Activated T-helper 1 cell treated with Interleukin-2 at 50 U/mL for 16 hours (primary cell): ENCODE data around the gene ADAM30.
"Not testable (repeated sequence)": the region's sequence is repeated elsewhere in the genome, so short reads cannot be mapped to it uniquely, and the experiment has no call there.

Experiments
- DNase-seq: peaks from one replicate; pipeline ENCODE4 v3.0.0-alpha.2; 2020; ENCODE audit warnings: low read depth

ADAM30 gene

DNA sequence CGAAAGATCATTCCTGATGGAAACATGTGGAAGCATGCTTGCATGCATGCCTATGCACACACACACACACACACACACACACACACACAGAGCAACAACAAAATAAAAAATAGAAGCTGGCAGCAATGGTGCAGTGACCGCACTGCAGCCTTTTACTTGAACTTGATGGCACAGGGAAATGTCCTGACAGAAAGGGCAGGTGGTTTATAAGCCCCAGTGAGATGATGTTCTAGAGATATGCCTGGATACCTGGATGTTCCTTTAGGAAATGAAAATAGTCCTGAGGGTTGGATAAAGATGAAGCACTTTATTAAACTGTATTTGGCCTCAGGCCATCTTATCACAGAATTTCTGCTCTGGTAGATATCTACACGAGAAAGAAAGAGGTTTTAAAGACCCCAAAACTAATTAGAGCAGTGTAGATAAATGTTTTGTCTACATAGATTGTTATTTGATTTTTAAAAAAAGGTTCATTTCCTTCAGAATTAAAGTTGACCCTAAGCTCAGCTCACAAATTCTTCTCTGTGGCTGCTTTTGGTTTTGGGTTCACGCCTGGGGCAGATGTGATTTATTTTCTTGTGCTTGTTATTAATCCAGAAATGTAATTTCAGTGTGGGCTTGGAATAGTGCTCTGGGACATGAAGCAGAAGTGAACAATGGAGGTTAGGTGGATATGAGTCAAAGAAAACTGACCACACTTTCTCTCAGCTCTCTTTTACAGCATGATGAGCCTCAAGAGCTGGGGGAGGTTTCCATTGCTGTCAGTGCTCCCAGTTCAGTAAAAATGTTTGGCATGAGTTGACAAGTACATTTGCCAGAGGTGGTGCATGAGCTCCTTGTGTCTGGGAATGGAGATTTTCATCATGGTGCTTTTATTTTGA lies 22.9 kb downstream of the ADAM30 start:
- DNase-seq: no peak

- DNase-seq: no peak
These were observed 24.4 kb downstream of the ADAM30 start for GRCh38 chr1:119871881-119872280.

GRCh38 chr1:119870917-119871596 lies 25.3 kb downstream of the ADAM30 start:
- DNase-seq: peak; percentile 4

GRCh38 chr1:119869995-119870394 lies 26.3 kb downstream of the ADAM30 start:
- no peak for DNase-seq

DNA sequence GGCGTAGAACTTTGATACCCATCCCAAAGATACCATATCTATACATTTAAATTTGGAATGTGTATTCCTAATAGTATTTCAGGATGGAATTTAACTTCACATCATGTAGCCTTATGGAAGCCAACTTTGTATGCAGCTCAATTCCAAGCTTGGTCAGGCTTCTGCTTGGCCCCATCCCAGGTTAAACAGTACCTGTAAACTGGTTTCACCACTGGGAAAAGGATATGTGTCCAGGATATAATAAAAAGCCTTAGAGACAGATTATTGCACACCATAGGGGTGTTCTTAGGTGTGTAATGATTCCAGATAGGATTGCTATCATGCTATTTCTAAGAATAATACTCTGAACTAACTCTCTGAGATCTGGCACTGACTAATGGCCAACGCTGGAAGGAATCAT lies 28.1 kb downstream of the ADAM30 start:
- no peak for DNase-seq

- DNase-seq: no peak
These were observed 29.9 kb downstream of the ADAM30 start for GRCh38 chr1:119866451-119866850.

DNA sequence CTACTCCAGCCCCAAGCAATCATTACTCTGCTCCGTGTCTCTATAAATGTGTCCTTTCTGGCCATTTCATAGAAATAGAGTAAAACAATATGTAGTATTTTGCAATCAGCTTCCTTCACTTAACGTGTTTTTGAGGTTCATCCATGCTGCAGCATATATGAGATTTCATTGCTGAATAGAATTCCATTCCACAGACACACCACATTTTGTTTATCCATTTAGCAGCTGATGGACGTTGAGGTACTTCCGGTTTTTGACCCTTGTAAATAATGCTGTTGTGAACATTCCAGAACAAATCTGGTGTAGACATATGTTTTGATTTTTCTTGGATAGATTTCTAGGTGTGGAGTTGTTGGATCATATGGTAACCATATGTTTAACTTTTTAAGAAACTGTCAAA lies 30.7 kb downstream of the ADAM30 start:
- DNase-seq: no peak

DNA sequence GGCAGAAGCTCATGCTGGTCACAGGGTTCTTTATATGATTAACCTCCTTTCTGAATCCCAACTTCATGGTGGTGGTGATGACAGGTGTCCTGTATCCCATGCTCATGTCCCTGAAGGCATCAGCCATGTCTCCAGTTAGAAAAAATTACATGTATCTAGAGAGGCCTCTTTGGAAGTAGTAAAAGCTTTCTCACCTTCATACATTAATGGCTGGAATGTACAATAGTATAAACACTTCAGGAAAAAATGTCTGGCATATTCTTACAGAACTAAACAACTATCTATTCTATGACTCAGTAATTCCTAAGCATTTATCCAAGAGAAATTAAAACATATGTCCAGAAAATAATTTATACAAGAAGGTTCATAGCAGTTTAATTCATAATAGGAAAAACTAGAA lies 34.0 kb downstream of the ADAM30 start:
- no peak for DNase-seq

DNA sequence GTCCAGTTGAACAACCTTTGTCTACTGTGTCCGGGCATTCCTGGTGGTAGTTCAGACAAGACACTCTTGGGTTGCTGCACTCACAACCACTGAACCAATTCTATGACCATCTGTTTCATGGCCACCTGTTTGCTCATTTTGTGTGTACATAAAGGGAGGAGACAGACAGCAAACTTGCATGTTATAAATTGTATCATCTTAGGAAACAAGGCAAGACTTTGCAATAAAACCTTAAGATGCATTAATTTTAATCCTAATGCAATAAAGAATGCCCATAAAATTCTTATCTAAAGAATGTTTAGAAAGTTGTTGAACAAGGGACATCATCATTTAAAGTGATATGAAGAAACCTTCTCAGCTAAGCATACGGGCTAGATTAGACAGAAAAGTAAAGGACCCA lies 34.8 kb downstream of the ADAM30 start:
- no peak for DNase-seq

GRCh38 chr1:119859647-119860046 lies 36.7 kb downstream of the ADAM30 start:
- DNase-seq: no peak

DNA sequence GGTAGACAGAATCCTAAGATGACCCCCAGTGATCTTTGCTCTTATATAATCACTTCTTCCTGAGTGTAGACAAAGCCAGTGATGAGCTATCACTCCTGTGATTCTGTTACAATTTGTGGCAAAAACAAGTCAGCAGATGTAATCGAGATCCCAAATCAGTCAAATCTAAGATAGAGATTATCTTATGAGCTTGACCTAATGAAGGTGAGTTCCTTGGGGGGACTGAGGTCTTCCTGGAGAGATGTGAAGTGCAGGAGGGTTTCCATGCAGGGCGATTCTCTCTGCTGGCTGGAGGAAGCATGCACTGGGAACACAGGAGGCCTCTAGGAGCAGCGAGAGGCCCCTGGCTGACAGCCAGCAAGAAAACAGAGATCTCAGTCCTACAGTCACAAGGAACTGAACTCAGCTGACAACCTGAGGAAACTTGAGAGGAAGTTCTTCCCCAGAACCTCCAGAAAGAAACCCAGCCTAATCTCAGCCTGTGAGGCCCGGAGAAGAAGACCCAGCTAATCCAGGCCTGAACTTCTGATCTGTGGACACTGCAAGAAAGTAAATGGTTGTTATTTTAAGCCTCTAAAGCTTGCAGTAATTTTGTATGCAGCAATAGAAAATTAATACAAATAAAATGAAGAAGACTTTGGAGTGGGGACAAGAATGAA lies 37.6 kb downstream of the ADAM30 start:
- DNase-seq: not testable (repeated sequence)

DNA sequence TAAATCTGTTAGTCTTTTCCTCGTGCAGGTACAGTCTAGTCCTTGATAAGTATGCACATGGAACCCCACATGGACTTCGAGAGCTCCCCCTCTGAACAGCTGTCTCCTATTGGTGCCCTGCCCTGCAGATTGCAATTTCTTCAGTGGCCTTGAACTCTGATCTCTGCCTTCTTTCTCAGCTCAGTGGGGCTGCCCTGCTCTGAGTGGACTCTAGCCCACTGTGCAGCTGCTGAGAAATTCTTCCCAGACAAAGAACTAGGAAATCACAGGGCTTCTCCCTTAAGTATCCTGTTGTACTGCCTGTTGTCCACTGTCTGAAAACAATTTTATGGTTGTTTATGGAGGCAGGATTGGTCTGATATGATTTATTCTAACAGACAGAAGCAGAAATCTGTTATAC lies 38.2 kb downstream of the ADAM30 start:
- DNase-seq: no peak

DNA sequence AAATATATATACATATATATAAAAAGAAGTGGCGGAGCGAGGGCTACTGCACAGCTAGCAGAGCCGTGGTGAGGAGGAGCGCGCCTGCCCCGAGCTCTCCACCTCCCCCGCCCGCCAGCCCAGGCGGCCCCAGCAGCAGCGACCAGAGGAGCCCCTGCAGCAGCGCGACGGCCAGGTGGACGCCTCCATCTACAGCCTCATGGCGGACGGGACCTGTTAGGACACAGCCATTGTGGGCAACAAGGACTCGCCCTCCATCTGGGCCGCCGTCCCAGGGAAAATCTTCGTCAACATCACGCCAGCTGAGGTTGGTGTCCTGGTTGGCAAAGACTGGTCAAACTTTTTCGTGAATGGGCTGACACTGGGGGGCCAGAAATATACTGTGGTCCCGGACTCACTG lies 43.2 kb downstream of the ADAM30 start:
- DNase-seq: no peak

- DNase-seq: not testable (repeated sequence)
These were observed 52.1 kb downstream of the ADAM30 start for GRCh38 chr1:119844206-119844605.
